ENCODE results near the gene TMEM52. TPM values are rescaled to one million over a fixed set of nuclear protein-coding genes. Genes with fewer than 3 reads are reported as not detected.

Gene TMEM52
- total and polyA plus RNA-seq, 2 of the 8 experiments (the other 6 are each of a cell fraction or from before 2014, with no cell fraction given): 14.6 to 30.2 TPM

GRCh38 chr1:1955621-1956094, 36.6 kb upstream of the TMEM52 start (continued):
- no peak for TF ChIP-seq CTCF (IDR thresholded peaks at IDR 0.05; ENCODE audit: control extremely low read depth in 1 of 3, insufficient read depth in 1 of 3, low read depth in 1 of 3, low read length in 3 of 3)

Data from H1 (cell line).